ENCODE data around the gene DUSP6. TPM values are rescaled to one million over a fixed set of nuclear protein-coding genes. Genes with fewer than 3 reads are reported as not detected.

Gene DUSP6
- total and polyA plus RNA-seq, 9 of the 15 experiments (the other 6 are each of a cell fraction or from before 2014, with no cell fraction given) = 0.04 to 0.60 (median 0.08) TPM; not detected in 2

GRCh38 chr12:89383235-89384049 lies 31.1 kb upstream of the DUSP6 start:
- no peak overlapping the region for H3K27ac ChIP-seq (ENCODE audit: extremely low read depth, low read depth, low read length)
- WGBS (ENCODE audit: insufficient coverage, low coverage, missing lambda C conversion rate) = 16% methylated on average over 6 of the region's 6 CpGs
- in situ Hi-C loops (cut with MboI) (no loop called here), intact Hi-C loops (cut with micrococcal nuclease) (no loop called here)
- DNase-seq (ENCODE audit: extremely low read depth in 1 of 4, low spot score in 3 of 4) (no peak), ATAC-seq (no peak), FAIRE-seq (no peak)
- no peak overlapping the region for H3K9ac ChIP-seq (ENCODE audit: insufficient read depth in 1 of 2, low read depth in 2 of 2, low read length in 2 of 2)
- no peaks in the 10 kb centered on the region for H3K36me3 ChIP-seq (ENCODE audit: control insufficient read depth, insufficient read depth, low read length)
- H3K4me3 ChIP-seq = no peak overlapping the region
- no TSS peak for BruUV-seq (replicated peaks)
- no peaks in the 10 kb centered on the region for H4K20me1 ChIP-seq (replicated peaks; ENCODE audit: control insufficient read depth, insufficient read depth, low read length)
- H3K79me2 ChIP-seq (ENCODE audit: control insufficient read depth, insufficient read depth, low read length) = no peaks in the 10 kb centered on the region
- ChIA-PET POLR2A (no interaction called here), CTCF (ENCODE audit: low intra/inter-chr PET ratio) (no interaction called here)
- no peak for TF ChIP-seq ZNF224 (CRISPR knock-in tag; IDR thresholded peaks at IDR 0.05)
- TF ChIP-seq, protein P1, sequence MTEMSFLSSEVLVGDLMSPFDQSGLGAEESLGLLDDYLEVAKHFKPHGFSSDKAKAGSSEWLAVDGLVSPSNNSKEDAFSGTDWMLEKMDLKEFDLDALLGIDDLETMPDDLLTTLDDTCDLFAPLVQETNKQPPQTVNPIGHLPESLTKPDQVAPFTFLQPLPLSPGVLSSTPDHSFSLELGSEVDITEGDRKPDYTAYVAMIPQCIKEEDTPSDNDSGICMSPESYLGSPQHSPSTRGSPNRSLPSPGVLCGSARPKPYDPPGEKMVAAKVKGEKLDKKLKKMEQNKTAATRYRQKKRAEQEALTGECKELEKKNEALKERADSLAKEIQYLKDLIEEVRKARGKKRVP (CRISPR knock-in tag; IDR thresholded peaks at IDR 0.05) = no peak
- TF ChIP-seq CBFA2T3 (IDR thresholded peaks at IDR 0.05) = peak; percentile 35
- peak in 1 of 2 experiments; percentile 66; a peak in 2 of 4 replicates for TF ChIP-seq FOXA3 (CRISPR knock-in tag; conservative IDR thresholded peaks at IDR 0.05 in 1 of 2, IDR thresholded peaks at IDR 0.05 in 1 of 2)
- TF ChIP-seq ZNF282 (CRISPR knock-in tag; IDR thresholded peaks at IDR 0.05) = no peak
- TF ChIP-seq CEBPG (CRISPR knock-in tag; IDR thresholded peaks at IDR 0.05) = no peak
- peak; percentile 73 to 74 for TF ChIP-seq CEBPG (tag; conservative IDR thresholded peaks at IDR 0.05 in 1 of 2, IDR thresholded peaks at IDR 0.05 in 1 of 2)
- peak; percentile 81 for TF ChIP-seq CEBPB (tag; IDR thresholded peaks at IDR 0.05)
- TF ChIP-seq ZNF639 (CRISPR knock-in tag; conservative IDR thresholded peaks at IDR 0.05 in 1 of 2, IDR thresholded peaks at IDR 0.05 in 1 of 2) = 0 out of 4 replicates have a peak, but pooled peaks of 1 of the 2 experiments have one; percentile 24
- no peaks in the 10 kb centered on the region for H3K9me1 ChIP-seq (ENCODE audit: control insufficient read depth, insufficient read depth, low read length)
- H3K4me1 ChIP-seq (replicated peaks in 1 of 2; ENCODE audit: control insufficient read depth in 2 of 2, insufficient read depth in 2 of 2, low read length in 2 of 2) = peaks cover 0 to 10% of the 10 kb centered on the region in 2 experiments; a peak in 1 of 5 replicates
- no peaks in the 10 kb centered on the region for H3K9me3 ChIP-seq (replicated peaks; ENCODE audit: control insufficient read depth, insufficient read depth, low read depth, low read length)
- 0 out of 5 replicates have a peak, but pooled peaks cover 0 to 2% of the 10 kb centered on the region in 2 experiments for H3K27me3 ChIP-seq (ENCODE audit: control insufficient read depth in 2 of 2, insufficient read depth in 2 of 2, low read length in 2 of 2)
- no peak overlapping the region for H3K4me2 ChIP-seq (ENCODE audit: insufficient read depth, low read length)
- H2AFZ ChIP-seq (ENCODE audit: low read depth, low read length) = no peak overlapping the region

Data from K562 (cell line).